Skeletal muscle satellite cell (primary cell): Measurements from ENCODE around the gene SYNCRIP. TPM values are rescaled to one million over a fixed set of nuclear protein-coding genes. Genes with fewer than 3 reads are reported as not detected.
"Not testable (repeated sequence)": the region's sequence is repeated elsewhere in the genome, so short reads cannot be mapped to it uniquely, and the experiment has no call there.

Source experiments
- H3K27me3 ChIP-seq: 2 replicates; pipeline ENCODE4 v1.7.0; 2013; ENCODE audit warnings: low read length; ENCODE audit not compliant: control insufficient read depth, insufficient read depth
- H3K36me3 ChIP-seq: 2 replicates; pipeline ENCODE4 v1.7.0; 2013; ENCODE audit warnings: mild to moderate bottlenecking, control low read depth, low read length; ENCODE audit not compliant: insufficient read depth
- H3K4me1 ChIP-seq: 2 replicates; pipeline ENCODE4 v1.7.0; 2013; ENCODE audit warnings: low read length; ENCODE audit not compliant: control insufficient read depth, insufficient read depth
- H3K4me2 ChIP-seq: 2 replicates; pipeline ENCODE4 v1.7.0; 2013; ENCODE audit warnings: mild to moderate bottlenecking, low read length
- H3K4me3 ChIP-seq: 2 replicates; pipeline ENCODE4 v1.7.0; 2013; ENCODE audit warnings: low read length
- H3K9ac ChIP-seq: 2 replicates; pipeline ENCODE4 v1.7.0; 2013; ENCODE audit warnings: mild to moderate bottlenecking, low read depth, low read length, moderate library complexity
- H3K9me3 ChIP-seq: replicated peaks from 2 replicates; pipeline ENCODE4 v1.7.0; 2013; ENCODE audit warnings: mild to moderate bottlenecking, control low read depth, low read length
- total RNA-seq: library from RNA; depleted of rRNA; stranded (reverse); fragments of >200 nt; gene quantifications from 2 replicates; pipeline ENCODE4 v1.2.3, GENCODE V29; 2012; rRNA removed

The SYNCRIP gene
- total RNA-seq = 68.8 and 76.6 TPM in 2 replicates

- peaks cover 36% of the 10 kb centered on the region for H3K36me3 ChIP-seq
- H3K9me3 ChIP-seq = no peaks in the 10 kb centered on the region
- peaks cover 36% of the 10 kb centered on the region for H3K4me1 ChIP-seq
- H3K27me3 ChIP-seq = no peaks in the 10 kb centered on the region
- peak within 1 kb of the TSS; percentile 89 for H3K4me3 ChIP-seq
- peak within 1 kb of the TSS; percentile 85 for H3K4me2 ChIP-seq
- H3K9ac ChIP-seq = peak within 1 kb of the TSS; percentile 98
These were observed at the start of gene SYNCRIP for GRCh38 chr6:85642774-85643536. TSS of gene SYNCRIP (minus strand) at chr6:85642886. CDS start at chr6:85641439, 1,447 bp downstream.

- H3K36me3 ChIP-seq = no peaks in the 10 kb centered on the region
- no peaks in the 10 kb centered on the region for H3K9me3 ChIP-seq
- H3K4me2 ChIP-seq = no peak overlapping the region
- H3K27me3 ChIP-seq = peaks cover 3% of the 10 kb centered on the region
- H3K4me3 ChIP-seq = no peak overlapping the region
- H3K9ac ChIP-seq = no peak overlapping the region
- no peaks in the 10 kb centered on the region for H3K4me1 ChIP-seq
These were observed 48.8 kb upstream of the SYNCRIP start for GRCh38 chr6:85691478-85691877.

- Histone ChIP-seq H3K4me2 (no peak overlapping the region), H3K9ac (no peak overlapping the region), H3K4me1 (no peaks in the 10 kb centered on the region), H3K27me3 (peaks cover 3% of the 10 kb centered on the region), H3K4me3 (no peak overlapping the region), H3K9me3 (no peaks in the 10 kb centered on the region), H3K36me3 (no peaks in the 10 kb centered on the region)
These were observed 47.4 kb upstream of the SYNCRIP start for GRCh38 chr6:85690071-85690470.

GRCh38 chr6:85685713-85686112, 43.0 kb upstream of the SYNCRIP start:
- no peaks in the 10 kb centered on the region for H3K4me1 ChIP-seq
- H3K9me3 ChIP-seq = no peaks in the 10 kb centered on the region
- H3K4me2 ChIP-seq = no peak overlapping the region
- no peaks in the 10 kb centered on the region for H3K27me3 ChIP-seq
- no peak overlapping the region for H3K4me3 ChIP-seq
- no peak overlapping the region for H3K9ac ChIP-seq
- no peaks in the 10 kb centered on the region for H3K36me3 ChIP-seq

GRCh38 chr6:85684809-85685171, 42.1 kb upstream of the SYNCRIP start:
- H3K4me1 ChIP-seq = peaks cover 6% of the 10 kb centered on the region
- no peaks in the 10 kb centered on the region for H3K36me3 ChIP-seq
- no peak overlapping the region for H3K9ac ChIP-seq
- H3K4me3 ChIP-seq = no peak overlapping the region
- no peaks in the 10 kb centered on the region for H3K9me3 ChIP-seq
- no peaks in the 10 kb centered on the region for H3K27me3 ChIP-seq
- H3K4me2 ChIP-seq = no peak overlapping the region

- no peaks in the 10 kb centered on the region for H3K27me3 ChIP-seq
- H3K9ac ChIP-seq = no peak overlapping the region
- H3K4me1 ChIP-seq = peaks cover 11% of the 10 kb centered on the region
- no peaks in the 10 kb centered on the region for H3K36me3 ChIP-seq
- H3K9me3 ChIP-seq = no peaks in the 10 kb centered on the region
- no peak overlapping the region for H3K4me2 ChIP-seq
- no peak overlapping the region for H3K4me3 ChIP-seq
These were observed 41.6 kb upstream of the SYNCRIP start for GRCh38 chr6:85684133-85684808.

- Histone ChIP-seq H3K36me3 (peaks cover 15% of the 10 kb centered on the region), H3K4me1 (peaks cover 13% of the 10 kb centered on the region)
- H3K4me2 ChIP-seq, H3K9me3 ChIP-seq, H3K4me3 ChIP-seq, H3K27me3 ChIP-seq, H3K9ac ChIP-seq: not testable (repeated sequence)
These were observed 39.2 kb upstream of the SYNCRIP start for GRCh38 chr6:85681899-85682298.

- Histone ChIP-seq H3K36me3 (peaks cover 30% of the 10 kb centered on the region), H3K4me3 (peak overlapping the region; percentile 82), H3K9me3 (no peaks in the 10 kb centered on the region), H3K4me1 (peaks cover 20% of the 10 kb centered on the region), H3K4me2 (peak overlapping the region; percentile 88), H3K27me3 (no peaks in the 10 kb centered on the region), H3K9ac (peak overlapping the region; percentile 85)
These were observed 37.7 kb upstream of the SYNCRIP start for GRCh38 chr6:85680388-85680787.

GRCh38 chr6:85679445-85680123, 36.9 kb upstream of the SYNCRIP start:
- peak overlapping the region; percentile 85 for H3K9ac ChIP-seq

GRCh38 chr6:85678602-85679444, 36.1 kb upstream of the SYNCRIP start:
- peaks cover 40% of the 10 kb centered on the region for H3K36me3 ChIP-seq
- no peaks in the 10 kb centered on the region for H3K9me3 ChIP-seq
- peaks cover 25% of the 10 kb centered on the region for H3K4me1 ChIP-seq
- peak overlapping the region; percentile 95 for H3K4me3 ChIP-seq
- peak overlapping the region; percentile 88 for H3K4me2 ChIP-seq
- peak overlapping the region; percentile 99 for H3K9ac ChIP-seq
- H3K27me3 ChIP-seq = no peaks in the 10 kb centered on the region

More at GRCh38 chr6:85679445-85680123, 36.9 kb upstream of the SYNCRIP start:
- no peaks in the 10 kb centered on the region for H3K9me3 ChIP-seq
- peak overlapping the region; percentile 88 for H3K4me2 ChIP-seq
- peak overlapping the region; percentile 82 for H3K4me3 ChIP-seq
- no peaks in the 10 kb centered on the region for H3K27me3 ChIP-seq
- H3K4me1 ChIP-seq = peaks cover 25% of the 10 kb centered on the region
- H3K36me3 ChIP-seq = peaks cover 38% of the 10 kb centered on the region
